Lower leg skin (tissue), 4 donors: ENCODE results near the gene HOXA7. TPM values are rescaled to one million over a fixed set of nuclear protein-coding genes. Genes with fewer than 3 reads are reported as not detected.
A peak's percentile ranks its signal among the peaks of the same experiment; 100 is the strongest.

Source experiments
- DNase-seq, 2 donors: peaks; one replicate each; pipeline ENCODE4 v3.0.0-alpha.2; 2019; ENCODE audit warnings: low spot score in 2 of 2
- H3K4me3 ChIP-seq: fragments of 200-600 bp; sonication (generic); 2 replicates; pipeline ENCODE4 v1.5.1; 2017; ENCODE audit warnings: mild to moderate bottlenecking, low read depth; ENCODE audit not compliant: poor library complexity, severe bottlenecking
- POLR2A ChIP-seq, 2 donors: fragments of 450-650 bp; IDR thresholded peaks; one replicate each; pipeline ENCODE4 v1.6.1; 2016 to 2017; ENCODE audit warnings: antibody characterized with exemption in 2 of 2, mild to moderate bottlenecking in 1 of 2, moderate library complexity in 1 of 2
- WGBS, 2 donors: methylation state at CpG; one replicate each; pipeline ENCODE4 v1.1.5; 2018; 5-methylcytosine and 5-hydroxymethylcytosine counted together
- intact Hi-C: fragments of 100-400 bp; cut with DNase I; formaldehyde crosslinking; loops from one replicate; pipeline ENCODE4 v1.15.0; 2023; ENCODE audit warnings: low total_unique reads
- total RNA-seq, 4 donors: library from RNA; depleted of rRNA; stranded (reverse); fragments of >200 nt; gene quantifications; one replicate each; pipeline ENCODE4 v1.1.0, GENCODE V29; 2016
- TF ChIP-seq, protein P1 (sequence below), 3 donors: fragments of 450-650 bp; IDR thresholded peaks; one replicate each; pipeline ENCODE4 v1.5.1; 2016; ENCODE audit warnings: antibody characterized with exemption in 3 of 3, mild to moderate bottlenecking in 3 of 3, moderate library complexity in 2 of 3

HOXA7 gene
- total RNA-seq, 4 donors from 2014 or later = 10.0 to 26.1 (median 18.1) TPM

DNA sequence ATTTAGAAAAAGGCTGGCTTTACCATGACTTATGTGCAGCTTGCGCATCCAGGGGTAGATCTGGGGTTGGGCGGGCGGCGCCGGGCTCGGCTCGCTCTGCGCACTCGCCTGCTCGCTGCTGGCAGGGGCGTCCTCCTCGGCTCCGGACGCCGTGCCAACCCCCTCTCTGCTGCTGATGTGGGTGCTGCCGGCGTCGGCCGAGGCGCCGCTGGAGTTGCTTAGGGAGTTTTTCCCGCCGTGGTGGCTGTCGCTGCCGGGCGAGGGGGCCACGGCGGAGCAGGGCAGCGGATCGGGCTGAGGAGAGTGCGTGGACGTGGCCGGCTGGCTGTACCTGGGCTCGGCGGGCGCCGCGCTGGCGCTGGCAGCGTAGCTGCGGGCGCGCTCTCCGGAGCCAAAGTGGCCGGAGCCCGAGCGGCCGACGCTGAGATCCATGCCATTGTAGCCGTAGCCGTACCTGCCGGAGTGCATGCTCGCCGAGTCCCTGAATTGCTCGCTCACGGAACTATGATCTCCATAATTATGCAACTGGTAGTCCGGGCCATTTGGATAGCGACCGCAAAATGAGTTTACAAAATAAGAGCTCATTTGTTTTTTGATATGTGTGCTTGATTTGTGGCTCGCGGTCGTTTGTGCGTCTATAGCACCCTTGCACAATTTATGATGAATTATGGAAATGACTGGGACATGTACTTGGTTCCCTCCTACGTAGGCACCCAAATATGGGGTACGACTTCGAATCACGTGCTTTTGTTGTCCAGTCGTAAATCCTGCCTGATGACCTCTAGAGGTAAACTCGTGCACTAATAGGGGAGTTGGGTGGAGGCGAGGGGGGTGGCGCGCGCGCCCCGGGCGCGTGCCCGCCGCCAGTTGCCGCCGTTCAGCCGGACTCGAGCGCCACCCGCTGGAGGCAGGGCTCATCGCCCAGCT, 13.2 kb downstream of the HOXA7 start, which contains the start of gene HOXA5:
Gene HOXA5 (minus strand): TSS at position 659 of the 927 bp plus-strand sequence. CDS start 74 bp downstream, at position 585.
- H3K4me3 ChIP-seq = peak within 1 kb of the TSS; percentile 29
- intact Hi-C loops = loop anchor here (5.0 kb wide), 1 partner anchor 291 kb away; no protein-coding TSS in a partner anchor
- WGBS, 2 donors = 48 to 55% methylated on average over 79 to 83 of the region's 86 CpGs
- DNase-seq = peak in 1 of 2 donors; percentile 87
- TF ChIP-seq, protein P1, sequence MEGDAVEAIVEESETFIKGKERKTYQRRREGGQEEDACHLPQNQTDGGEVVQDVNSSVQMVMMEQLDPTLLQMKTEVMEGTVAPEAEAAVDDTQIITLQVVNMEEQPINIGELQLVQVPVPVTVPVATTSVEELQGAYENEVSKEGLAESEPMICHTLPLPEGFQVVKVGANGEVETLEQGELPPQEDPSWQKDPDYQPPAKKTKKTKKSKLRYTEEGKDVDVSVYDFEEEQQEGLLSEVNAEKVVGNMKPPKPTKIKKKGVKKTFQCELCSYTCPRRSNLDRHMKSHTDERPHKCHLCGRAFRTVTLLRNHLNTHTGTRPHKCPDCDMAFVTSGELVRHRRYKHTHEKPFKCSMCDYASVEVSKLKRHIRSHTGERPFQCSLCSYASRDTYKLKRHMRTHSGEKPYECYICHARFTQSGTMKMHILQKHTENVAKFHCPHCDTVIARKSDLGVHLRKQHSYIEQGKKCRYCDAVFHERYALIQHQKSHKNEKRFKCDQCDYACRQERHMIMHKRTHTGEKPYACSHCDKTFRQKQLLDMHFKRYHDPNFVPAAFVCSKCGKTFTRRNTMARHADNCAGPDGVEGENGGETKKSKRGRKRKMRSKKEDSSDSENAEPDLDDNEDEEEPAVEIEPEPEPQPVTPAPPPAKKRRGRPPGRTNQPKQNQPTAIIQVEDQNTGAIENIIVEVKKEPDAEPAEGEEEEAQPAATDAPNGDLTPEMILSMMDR (IDR thresholded peaks at IDR 0.05) = peak in 1 of 3 donors; percentile 30
- TF ChIP-seq POLR2A (IDR thresholded peaks at IDR 0.05) = no peak

DNA sequence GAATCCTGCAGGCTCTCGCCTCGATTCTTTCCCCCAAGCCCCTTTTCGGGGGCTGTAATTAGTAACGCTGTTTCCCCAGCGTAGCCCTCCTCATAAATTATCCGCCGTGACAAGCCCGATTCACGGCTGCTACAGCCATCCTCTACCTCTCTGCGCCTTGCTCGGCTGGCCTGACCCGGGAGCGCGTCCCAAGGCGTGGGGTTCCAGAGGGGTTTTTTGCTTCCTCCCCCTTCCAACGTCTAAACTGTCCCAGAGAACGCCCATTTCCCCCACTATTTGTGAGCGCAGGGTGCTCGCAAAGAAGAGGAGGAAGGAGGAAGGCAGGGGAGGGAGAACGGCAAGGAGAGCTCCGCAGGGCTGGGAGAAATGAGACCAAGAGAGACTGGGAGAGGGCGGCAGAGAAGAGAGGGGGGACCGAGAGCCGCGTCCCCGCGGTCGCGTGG, 13.9 kb downstream of the HOXA7 start:
- intact Hi-C loops = loop anchor here (5.0 kb wide), 1 partner anchor 290 kb away; no protein-coding TSS in a partner anchor
- TF ChIP-seq POLR2A (IDR thresholded peaks at IDR 0.05) = no peak
- TF ChIP-seq, protein P1 (IDR thresholded peaks at IDR 0.05) = no peak
- 41 to 62% methylated on average over 29 of the region's 29 CpGs for WGBS, 2 donors
- DNase-seq = no peak
- H3K4me3 ChIP-seq = peak overlapping the region; percentile 29

DNA sequence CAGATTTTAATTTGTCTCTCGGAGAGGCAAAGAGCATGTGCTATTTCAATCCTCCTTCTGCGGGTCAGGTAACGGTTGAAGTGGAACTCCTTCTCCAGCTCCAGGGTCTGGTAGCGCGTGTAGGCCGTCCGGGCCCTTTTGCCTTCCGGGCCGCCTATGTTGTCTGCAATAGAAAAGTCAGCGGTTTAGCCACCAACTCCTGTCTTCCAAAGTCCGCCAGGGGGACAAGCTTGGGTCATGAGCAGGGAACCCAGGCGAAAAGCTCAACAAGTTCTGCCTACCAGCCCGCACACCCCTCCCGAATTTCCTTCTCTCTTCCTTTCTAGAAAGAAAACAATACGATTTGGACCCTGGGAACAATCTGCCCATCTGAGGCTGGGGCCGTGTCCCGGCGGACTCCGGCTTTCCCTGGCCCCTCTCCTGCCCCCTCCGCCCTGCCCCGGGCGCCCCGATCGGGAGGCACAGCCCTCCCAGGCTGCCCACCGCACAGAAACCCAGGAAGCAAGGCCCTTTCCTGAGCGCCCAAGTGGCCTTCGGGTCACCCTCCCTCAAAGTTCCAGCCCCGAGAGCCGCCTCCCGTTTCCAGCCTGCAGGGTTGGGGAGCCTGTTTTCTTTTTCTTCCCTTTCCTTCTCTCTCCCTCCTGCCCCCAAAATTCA, 14.4 kb downstream of the HOXA7 start:
- TF ChIP-seq, protein P1 (IDR thresholded peaks at IDR 0.05) = no peak
- TF ChIP-seq POLR2A (IDR thresholded peaks at IDR 0.05) = no peak
- peak overlapping the region; percentile 29 for H3K4me3 ChIP-seq
- intact Hi-C loops = loop anchor here (5.0 kb wide), 1 partner anchor 290 kb away; no protein-coding TSS in a partner anchor
- peak in 1 of 2 donors; percentile 80 for DNase-seq
- WGBS, 2 donors = 74 to 76% methylated on average over 30 of the region's 30 CpGs

DNA sequence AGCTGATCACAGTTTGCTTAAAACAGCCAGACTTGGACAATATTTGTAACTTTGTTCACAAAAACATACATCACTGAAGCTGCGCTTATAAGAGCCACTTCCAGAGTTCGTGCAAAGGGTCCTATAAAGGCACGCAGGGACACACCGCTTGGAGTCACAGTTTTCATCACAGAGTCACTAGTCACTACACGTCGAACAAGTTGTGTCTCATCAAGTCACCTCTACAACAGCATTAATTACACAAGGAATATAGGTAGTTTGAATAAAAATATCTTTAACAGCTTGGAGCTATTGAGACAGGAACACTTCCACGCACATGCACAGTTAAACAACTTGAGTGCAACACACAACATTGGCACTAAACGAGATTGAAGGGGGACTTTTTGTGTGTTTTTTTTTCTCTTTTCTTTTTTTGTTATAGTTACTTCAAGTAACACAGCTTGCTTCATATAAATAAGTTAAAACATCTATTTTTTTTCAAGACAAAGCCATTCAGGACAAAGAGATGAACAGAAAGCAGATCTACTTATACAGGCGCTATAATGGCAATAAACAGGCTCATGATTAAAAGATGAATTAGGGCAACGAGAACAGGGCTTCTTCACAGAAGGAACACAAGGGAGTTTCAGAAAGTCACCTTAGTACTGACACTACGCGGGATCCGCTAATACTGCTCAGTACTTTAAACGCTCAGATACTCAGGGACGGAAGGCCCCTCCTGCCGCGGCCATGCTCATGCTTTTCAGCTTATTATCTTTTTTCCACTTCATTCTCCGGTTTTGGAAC, 15.1 kb downstream of the HOXA7 start:
- no peak overlapping the region for H3K4me3 ChIP-seq
- intact Hi-C loops = loop anchor here (5.0 kb wide), 1 partner anchor 289 kb away; no protein-coding TSS in a partner anchor
- DNase-seq = peak in 1 of 2 donors; percentile 28
- no peak for TF ChIP-seq POLR2A (IDR thresholded peaks at IDR 0.05)
- TF ChIP-seq, protein P1 (IDR thresholded peaks at IDR 0.05) = no peak
- 82 to 89% methylated on average over 18 of the region's 18 CpGs for WGBS, 2 donors
